GM18867 (cell line): ENCODE measurements around the gene PFDN5.

Experiments
- ATAC-seq: cut with Tn5 transposase; IDR thresholded peaks from one replicate; pipeline ENCODE4 v1.9.1; 2021; ENCODE audit warnings: mild to moderate bottlenecking, moderate library complexity; ENCODE audit not compliant: unreplicated experiment

Gene PFDN5

DNA sequence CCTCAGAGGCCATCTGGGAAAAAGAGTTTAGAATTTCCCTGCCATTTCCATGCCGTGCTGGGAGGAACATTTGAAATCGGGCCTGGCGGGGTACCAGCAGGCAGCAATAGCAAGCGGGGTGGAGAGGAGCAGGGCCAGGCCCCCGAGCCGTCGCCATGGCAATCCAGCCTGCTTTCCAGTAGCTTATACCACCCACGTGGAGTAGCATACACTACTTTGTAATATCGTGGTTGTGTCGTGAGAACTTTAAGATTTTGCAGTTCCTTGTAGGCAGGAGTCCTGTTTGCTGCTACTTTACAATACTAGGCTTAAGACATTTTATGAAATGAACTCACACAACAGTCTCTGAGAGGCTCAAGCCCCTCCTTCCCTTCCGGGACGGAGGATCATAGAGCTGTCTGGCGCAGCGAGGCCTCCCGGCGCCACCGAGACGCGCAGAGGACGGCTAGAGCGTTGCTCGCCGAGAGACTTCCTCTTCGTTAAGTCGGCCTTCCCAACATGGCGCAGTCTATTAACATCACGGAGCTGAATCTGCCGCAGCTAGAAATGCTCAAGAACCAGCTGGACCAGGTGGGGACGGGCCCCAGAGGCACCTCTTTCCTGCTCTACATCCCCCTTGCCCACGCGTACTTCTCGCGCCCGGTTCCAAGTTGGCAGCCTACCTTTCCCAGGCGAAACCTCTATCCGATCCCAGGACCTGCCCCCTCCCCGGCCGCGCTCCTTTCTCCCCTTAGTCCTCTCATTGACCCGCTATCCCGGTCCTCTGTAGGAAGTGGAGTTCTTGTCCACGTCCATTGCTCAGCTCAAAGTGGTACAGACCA lies at the start of gene PFDN5:
TSS of gene PFDN5 (plus strand) at position 473 of the 821 bp plus-strand sequence. CDS start at position 499, 26 bp downstream.
- ATAC-seq, result peak; percentile 82

DNA sequence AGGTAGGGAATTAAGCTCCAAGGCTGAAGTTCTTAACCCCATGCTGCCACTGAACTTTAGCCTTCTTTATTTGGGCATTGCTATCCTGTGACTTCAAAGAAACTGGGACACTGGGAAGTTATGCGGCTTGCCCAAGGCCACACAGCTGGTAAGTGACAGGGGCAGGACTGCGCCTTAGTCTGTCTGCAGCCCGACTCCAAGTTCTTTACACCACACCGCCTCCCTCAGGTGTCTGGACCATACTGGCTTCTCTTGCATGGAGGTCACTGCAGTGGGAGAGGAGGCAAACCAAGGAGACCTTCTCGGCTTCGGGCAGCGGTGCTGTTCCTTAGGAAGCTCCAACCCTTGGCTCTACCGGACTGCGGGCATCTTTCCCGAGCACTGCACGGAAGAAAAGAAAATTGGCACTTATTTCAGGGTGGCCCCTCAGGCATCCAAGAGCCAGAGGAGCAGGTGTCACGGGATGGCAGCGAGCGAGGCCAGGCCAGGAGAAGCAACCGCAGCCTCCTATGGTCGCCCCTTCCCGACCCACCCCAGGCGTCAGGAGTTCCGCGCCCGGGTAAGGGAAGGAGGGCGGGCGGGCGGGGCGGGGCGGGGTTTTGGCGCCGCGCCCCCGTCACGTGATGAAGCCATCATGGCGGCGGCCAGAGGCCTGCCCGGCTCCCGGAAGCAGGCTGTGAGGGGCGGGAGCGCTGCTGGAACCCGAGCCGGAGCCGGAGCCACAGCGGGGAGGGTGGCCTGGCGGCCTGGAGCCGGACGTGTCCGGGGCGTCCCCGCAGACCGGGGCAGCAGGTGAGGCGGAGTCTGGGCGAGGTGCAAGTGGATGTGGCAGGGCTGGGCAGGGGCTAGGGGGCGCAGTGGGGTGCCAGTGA lies 43.6 kb upstream of the PFDN5 start:
- ATAC-seq, result peak; percentile 64

DNA sequence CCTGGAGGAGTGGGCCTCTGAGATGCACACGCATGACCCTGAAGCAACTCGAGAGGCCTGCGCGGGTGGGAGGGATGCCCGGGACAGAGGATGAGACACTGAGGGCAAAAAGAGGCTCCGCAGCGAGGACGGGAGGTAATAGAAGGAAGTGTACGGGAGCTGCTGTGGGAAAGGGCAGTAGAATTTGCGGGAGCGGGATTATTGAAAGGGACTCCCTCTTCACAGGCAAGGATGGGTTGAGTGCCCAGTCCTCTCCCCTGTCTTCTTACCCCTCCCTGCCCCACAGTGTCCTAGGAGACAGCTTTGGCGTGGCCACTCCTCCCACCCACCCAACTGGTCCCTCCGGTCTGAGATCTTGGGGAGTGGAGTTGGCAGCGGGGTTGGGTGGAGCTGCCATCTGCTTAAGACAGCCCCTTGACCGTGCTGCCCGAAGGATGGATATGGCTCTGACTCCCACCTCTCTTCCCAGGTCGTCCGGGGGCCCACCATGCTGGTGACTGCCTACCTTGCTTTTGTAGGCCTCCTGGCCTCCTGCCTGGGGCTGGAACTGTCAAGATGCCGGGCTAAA lies 42.9 kb upstream of the PFDN5 start:
- peak; percentile 9 for ATAC-seq

DNA sequence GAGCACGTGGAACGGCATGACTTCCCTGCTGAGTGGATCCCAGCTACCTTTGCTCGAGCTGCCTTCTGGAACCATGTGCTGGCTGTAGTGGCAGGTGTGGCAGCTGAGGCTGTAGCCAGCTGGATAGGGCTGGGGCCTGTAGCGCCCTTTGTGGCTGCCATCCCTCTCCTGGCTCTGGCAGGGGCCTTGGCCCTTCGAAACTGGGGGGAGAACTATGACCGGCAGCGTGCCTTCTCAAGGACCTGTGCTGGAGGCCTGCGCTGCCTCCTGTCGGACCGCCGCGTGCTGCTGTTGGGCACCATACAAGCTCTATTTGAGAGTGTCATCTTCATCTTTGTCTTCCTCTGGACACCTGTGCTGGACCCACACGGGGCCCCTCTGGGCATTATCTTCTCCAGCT lies 42.0 kb upstream of the PFDN5 start:
- no peak for ATAC-seq

DNA sequence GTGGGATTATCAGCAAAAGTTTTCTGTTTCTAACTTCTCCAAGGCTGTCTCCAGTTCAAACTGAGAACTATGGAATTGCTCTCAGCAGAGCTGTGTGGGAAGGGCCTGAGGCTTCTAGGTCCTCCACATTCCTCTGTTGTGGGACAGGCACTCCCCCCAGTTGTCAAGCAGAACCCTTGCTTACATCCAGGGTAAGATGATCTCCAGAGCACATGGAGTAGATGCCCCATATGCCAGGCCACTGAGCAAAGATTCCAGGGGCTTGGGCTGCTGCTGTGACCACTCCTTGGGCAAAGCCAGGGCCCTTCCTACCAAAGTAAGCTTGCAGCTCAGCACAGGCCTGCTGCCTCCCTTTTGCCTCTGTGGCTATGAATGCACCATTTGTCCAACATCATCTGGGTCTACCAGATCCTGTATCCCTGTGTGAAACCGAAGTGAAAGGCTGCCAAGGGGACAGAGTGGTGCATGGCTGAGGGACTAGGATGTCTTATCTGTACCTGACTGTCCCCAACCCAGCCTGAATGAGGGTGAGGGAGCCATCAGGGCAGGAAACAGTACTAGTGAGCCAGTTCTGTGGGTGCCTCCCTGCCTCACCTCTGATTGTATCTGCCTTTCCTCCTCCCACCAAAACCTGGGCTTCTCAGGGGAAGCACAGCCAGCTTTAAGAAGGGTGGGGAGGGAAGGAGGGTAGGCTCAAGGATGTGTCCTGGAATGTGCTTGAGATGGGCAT lies 40.4 kb upstream of the PFDN5 start:
- no peak for ATAC-seq

DNA sequence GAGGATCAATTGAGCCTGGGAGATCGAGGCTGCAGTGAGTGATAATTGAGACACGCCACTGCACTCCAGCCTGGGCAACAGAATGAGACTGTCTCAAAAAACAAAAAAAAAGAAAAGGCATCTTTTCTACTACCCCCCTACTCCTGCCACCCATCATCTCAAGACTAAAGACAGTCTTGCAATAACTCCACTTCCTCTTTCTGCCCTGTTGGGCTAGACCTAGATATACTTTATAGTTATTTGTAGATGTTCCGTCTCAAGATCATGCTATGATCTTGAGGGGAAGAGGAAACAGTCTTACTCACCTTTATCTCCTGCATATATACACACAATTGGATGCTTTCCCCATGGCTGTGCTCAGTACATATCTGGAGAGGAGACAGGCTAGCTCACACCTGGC lies 39.3 kb upstream of the PFDN5 start:
- ATAC-seq, result peak; percentile 32

DNA sequence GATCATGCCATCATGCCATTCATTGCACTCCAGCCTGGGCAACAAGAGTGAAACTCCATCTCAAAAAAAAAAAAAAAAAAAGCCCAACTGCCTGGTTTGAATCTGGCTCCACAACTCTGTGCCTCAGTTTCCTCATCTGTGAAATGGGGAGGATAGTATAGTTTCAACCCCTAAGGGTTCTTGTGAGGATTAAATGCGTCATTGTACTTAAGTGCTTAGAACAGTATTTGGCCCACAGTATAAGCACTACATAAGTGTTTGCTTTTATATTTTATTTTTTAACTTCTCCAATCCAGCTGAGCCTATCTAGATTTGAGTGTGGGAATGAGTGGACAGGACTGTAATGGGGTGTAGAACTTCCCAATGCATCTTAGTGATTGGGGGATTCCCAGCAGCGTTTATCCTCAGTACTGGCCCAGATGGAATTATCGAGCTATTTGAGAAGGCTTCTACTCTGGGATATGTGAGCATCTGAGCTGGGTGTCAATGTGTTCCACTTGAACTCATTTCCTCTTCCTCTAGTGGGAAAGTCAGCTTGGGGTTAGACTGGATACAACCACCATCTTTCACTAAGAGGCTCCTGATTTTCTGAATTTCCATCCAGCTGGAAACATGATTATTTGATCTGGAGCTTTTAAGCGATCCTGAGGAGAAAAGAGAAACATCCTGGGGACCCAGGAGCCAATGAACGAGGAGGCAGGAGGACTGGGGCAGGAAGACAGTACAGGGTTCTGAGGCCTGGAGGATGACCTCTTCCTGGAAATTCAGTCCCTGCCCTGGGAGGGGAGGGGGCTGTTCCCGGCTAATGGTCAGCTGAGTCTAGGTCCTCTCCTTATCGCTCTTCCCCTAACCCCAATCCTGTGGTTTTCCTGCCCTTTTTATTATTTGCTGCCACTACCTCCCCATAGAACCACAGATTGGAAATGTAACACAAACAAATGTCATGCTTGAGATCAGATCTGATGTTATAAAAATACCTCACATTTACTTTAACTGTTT lies 36.5 kb upstream of the PFDN5 start:
- no peak for ATAC-seq

DNA sequence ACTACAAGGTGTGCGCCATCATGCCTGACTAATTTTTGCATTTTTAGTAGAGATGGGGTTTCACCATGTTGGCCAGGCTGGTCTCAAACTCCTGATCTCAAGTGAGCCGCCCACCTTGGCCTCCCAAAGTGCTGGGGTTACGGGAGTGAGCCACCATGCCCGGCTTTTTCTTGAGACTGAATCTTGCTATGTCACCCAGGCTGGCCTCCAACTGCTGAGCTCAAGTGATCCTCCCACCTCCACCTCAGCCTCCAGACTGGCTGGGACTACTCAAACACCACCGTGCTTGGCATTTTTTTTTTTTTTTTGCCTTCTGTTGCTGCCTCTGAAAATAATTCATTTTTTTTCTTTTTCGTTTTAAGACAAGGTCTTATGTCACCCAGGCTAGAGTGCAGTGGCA lies 35.5 kb upstream of the PFDN5 start:
- ATAC-seq, result no peak

DNA sequence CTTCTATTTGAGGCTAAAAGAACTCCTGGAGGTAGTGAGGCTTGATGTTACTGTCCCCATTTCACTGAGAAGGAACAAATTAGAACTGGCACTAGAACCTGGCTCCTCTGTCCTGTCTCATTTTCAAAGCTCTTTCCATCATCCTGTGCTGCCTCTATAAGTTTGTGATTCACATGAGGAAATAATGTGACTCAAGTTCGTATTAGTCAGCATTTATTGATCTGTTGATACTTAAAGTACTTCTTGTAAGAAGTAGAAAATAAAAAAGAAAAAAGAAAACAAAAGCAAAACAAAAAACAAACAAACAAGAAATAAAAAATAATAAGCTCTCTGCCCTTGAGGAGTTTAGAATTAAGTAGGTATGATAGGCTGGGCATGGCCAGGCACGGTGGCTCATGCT lies 29.6 kb upstream of the PFDN5 start:
- ATAC-seq, result no peak

DNA sequence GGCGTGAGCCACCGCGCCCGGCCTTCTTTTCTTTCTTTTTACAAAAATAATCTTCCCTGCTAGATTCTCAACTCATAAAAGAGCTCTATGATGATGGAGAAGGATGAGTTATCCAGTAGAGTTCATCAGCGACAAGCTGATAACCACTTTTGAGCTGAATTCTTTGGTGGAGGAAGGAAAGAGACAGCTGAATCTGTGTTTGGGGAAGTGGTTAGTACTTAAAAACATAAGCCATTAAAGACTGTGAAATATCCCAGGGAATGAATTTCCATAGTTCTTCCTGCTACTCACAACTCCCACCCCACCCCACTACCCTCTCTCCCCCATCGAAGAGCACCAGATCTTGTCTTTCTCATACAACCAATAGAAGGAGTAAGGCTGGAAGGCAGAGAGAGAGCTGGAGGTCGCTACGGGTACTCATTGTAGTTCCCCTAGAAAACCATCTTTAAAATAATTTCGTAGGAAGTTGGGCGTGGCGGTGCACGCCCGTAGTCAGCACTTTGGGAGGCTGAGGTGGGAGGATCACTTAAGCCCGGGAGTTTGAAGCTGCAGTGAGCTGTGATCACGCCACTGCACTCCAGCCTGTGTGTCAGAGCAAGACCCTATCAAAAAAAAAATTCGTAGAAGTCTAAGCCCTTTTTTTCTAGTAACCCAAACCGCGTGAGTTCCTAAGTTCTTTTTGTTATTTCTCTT lies 27.9 kb upstream of the PFDN5 start:
- no peak for ATAC-seq

DNA sequence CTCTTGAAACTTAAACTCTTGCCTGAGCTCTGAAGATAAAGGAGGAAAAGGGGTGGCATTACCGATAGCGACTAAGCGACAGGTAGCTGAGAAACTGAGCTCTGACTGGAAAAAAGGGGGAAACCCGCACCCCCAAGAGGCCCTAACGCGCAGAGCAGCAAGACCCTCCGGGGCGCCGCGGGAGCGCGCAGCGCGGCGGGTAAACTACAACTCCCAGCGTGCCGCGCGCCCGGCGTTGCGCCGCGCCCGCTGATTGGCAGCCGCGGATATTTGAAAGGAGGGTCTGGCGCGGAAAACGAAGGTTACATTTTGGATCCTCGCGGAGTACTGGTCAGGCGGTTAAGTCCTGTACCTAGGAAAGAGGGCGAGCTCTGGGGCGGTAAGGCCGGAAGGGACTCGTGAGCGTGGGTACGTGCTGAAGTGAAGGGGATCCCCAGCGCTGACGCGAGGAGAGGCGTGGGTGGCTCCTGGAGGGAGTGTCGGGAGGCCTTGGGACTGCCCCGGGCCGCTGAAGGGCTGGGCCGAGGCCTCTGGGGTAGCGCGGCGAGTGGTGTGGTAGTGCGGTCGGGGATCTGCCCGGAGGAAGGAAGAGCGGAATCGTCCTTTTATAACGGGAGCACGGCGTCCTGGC lies 27.2 kb upstream of the PFDN5 start, which contains the start of gene ESPL1:
TSS of gene ESPL1 (plus strand) at position 301 of the 631 bp plus-strand sequence. CDS start 468 bp downstream, outside the sequence.
- peak; percentile 82 for ATAC-seq

DNA sequence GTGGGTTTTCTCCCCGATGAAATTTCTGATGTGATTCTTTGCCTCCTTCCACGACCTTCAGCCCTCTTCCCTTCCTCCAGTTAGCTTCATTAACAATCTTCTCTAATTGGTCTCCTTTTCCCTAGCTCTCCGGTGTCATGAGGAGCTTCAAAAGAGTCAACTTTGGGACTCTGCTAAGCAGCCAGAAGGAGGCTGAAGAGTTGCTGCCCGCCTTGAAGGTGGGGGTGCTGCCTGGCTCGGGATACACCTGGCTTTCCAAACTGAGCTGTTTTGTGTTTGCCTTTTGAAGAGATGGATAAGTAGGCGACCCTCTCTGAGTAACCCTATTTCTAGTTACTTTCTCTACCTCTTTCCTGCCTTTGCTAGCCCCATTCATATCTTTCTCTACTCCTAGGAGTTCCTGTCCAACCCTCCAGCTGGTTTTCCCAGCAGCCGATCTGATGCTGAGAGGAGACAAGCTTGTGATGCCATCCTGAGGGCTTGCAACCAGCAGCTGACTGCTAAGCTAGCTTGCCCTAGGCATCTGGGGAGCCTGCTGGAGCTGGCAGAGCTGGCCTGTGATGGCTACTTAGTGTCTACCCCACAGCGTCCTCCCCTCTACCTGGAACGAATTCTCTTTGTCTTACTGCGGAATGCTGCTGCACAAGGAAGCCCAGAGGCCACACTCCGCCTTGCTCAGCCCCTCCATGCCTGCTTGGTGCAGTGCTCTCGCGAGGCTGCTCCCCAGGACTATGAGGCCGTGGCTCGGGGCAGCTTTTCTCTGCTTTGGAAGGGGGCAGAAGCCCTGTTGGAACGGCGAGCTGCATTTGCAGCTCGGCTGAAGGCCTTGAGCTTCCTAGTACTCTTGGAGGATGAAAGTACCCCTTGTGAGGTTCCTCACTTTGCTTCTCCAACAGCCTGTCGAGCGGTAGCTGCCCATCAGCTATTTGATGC lies 26.4 kb upstream of the PFDN5 start:
- ATAC-seq, result peak; percentile 4

DNA sequence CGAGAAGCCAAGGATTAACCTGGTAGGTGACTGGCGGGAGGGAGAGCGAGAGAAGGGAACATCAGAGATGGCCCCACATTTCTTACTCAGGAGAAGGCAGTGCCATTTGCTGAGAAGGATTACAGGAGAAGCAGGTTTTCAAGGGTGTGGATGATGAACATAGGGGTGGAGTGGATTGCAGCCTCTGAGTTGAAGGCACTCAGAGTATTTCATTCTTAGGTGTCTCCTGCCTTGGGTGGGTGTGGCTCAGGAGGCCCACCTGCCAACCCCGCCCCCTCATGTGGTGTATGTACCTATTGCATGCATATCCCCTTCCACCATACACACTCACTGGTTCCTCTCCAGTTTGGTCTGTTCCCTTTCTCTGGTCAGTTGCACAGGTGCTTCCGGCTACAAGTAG lies 20.9 kb upstream of the PFDN5 start:
- ATAC-seq, result no peak

DNA sequence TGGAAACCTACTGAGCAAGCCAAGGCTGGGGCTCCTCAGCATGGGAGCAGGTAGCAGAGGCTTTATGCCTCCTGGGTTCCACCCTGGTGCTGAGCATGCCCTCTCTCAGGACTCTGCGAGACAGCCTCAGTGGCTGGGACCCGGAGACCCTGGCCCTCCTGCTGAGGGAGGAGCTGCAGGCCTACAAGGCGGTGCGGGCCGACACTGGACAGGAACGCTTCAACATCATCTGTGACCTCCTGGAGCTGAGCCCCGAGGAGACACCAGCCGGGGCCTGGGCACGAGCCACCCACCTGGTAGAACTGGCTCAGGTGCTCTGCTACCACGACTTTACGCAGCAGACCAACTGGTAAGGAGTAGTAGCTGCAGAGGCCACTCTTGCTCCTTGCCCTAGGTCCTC lies 18.8 kb upstream of the PFDN5 start:
- no peak for ATAC-seq

DNA sequence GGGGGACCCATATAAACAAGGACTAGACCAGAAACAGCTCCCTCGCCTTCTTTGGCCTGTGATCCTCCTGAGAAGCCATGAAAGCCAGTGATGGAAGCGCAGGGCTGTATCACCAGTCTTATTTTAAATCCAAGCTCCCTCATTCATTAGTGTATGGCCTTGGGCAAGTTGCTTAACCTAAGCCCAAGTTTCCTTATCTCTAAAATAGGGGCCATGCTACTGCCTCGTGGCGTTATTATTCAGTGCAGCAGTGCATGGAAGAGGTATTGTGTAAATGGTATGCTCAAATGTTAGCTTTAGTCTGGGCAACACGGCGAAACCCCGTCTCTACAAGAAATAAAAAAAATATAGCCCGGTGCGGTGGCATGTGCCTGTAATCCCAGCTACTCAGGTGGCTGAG lies 17.4 kb upstream of the PFDN5 start:
- no peak for ATAC-seq

DNA sequence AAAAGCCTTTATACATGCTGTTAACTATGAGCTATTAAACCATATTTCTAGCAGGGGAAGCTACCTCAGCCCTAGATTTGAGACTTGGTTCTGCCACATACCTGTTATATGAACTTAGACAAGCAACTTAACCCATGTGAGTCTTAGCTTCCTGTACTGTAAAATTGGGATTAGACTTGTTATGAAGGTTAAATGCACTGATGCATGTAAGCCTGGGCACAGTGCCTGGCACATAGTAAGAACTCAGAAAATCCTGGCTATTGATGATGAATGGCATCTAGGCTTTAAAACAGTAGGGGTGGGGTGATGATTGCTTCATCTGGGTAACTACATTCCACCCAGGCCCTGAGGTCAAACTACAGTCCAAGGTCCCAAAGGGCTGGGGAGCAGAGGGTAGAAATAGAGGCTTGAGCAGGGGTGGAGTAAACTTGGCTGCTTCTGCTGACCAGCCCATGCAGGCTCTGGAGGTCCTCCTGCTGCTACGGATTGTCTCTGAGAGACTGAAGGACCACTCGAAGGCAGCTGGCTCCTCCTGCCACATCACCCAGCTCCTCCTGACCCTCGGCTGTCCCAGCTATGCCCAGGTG lies 16.0 kb upstream of the PFDN5 start:
- no peak for ATAC-seq

DNA sequence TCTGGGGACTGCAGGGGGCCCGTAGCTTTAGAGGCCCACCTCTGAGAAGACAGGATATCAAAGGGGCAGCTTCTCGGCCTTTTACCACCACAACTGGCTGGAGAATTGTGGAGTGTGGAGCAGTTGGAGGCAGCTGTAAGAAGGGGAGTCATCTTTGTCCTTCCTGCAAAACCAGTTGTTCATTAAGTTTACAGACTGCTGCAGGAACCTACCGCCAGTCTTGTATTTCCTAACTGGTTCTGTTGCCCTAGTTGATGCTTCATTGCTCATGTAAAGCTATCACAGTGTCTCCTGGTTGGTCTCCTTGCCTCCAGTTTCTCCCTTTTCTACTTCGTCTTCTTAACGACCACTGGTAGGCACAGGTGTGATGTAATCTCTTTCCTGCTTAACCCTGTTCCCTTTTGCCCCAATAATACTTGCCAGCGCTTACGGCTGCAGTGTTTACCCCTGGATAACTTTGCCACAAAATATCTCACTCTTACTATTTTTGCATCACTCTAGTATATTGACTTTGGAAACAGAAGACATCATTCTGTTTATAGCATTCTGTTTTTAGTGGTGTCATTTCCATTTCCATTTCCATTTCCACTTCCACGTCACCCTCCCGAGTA lies 15.3 kb upstream of the PFDN5 start:
- no peak for ATAC-seq
